ENCODE results near the gene TAS1R3.

The TAS1R3 gene

DNA sequence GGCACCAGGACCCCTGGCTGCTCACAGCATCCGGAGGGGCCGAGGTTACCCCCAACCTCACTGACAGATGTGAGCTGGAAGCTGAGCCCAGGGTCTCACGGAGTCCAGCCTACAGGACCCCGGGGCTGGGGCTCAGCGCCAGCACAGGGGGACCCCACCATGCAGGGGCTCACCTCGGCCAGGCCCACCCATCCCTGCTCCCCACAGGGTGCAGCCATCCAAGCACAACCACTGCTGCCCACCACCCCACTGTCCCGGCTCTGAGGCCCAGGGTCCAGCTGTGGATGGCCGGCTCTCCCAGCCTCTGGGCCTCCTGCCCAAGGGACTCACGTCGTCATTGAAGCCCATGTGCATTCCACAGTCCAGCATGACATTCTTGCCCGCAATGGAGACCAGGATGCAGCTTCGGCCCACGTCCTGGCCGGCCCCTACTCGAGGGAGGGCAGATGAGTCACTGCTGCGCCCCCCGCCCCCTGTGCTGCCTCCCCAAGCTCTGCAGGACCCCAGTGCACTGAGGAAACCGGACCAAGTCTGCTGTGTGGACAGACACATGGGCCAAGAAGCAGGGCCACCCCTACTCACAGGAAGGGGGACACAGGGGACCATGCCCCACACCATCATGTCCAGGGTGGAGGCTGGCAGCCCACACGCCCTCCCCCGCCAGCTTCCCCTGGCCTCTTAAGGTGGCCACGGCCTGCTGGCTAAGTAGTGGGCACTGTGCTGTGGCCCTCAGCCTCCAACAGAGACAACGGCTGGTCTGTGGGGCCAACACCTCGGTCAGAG, 10.2 kb upstream of the TAS1R3 start:
- no peak for DNase-seq

DNA sequence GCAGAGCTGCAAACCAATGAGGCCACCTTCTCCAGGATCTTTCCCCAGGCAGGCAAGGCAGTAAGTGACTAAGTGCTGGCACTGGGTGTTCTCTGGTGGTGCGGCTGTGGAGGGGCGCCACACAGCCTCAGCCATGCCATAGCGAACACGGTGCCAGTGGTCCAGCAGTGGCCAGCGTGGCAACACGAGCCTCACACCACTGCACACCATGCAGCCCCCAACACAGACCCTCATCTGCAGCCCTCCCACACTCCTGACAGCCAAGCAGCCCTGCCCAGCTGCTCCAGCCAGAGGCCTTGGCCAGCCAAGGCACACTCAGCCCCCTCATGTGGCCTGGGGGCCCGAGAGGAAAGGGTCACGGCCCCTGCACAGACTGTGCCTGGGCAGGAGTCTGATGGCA, 9.6 kb upstream of the TAS1R3 start:
- DNase-seq, result no peak

DNA sequence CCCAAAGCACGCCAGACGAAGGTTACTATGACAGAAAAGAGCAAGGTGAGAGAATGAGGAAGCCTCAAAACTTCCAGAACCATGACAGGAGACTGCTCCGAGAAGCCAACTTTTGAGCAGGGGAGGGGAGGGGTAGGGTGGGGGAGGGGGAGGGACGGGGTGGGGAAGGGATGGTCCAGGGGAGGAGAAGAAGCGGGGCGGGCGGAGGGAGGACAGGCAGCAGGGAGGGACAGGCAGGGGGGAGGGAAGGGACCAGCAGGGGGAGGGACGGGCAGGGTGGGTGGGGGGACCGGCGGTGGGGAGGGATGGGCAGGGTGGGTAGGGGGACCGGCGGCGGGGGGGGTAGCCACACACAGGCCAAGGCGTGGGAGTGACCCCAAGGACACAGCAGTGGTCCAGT, 8.7 kb upstream of the TAS1R3 start:
- DNase-seq, result no peak

DNA sequence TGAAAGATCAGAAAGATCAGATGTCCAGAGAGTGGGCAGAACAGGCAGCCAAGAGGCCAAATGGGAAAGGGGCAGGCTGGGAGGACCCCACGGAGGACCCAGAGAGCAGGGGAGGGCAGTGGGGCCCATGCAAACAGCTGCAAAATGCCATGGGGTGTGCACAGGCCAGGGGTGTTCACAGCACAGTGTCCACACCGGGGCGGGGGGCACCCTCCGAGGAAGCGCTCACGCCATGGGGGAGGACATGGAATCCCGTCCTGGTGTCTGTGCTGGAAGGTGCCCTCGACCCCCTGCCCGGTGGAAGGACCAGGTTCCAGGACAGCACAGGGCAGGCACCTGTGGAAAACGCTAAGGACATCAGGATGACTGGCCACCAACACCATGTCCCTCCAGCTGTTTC, 8.1 kb upstream of the TAS1R3 start:
- no peak for DNase-seq

DNA sequence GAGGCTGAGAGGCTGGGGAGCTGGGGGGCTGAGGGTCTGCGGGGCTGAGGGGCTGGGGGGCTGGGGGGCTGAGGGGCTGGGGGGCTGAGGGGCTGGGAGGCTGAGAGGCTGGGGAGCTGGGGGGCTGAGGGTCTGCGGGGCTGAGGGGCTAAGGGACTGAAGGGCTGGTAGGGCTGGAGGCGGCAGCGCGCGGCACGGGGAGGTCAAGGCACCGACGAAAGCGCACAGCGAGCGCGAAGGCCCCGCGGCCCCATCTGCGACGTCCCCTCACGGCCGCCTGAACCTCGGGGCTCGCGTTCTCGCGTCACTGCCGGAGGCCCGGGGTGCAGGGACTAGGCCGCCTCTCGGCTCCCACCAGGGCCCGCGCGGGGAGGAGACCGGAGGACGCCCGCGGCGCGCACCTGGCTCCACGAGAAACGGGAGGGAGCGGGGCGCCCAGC, 7.0 kb upstream of the TAS1R3 start:
- DNase-seq, result no peak

DNA sequence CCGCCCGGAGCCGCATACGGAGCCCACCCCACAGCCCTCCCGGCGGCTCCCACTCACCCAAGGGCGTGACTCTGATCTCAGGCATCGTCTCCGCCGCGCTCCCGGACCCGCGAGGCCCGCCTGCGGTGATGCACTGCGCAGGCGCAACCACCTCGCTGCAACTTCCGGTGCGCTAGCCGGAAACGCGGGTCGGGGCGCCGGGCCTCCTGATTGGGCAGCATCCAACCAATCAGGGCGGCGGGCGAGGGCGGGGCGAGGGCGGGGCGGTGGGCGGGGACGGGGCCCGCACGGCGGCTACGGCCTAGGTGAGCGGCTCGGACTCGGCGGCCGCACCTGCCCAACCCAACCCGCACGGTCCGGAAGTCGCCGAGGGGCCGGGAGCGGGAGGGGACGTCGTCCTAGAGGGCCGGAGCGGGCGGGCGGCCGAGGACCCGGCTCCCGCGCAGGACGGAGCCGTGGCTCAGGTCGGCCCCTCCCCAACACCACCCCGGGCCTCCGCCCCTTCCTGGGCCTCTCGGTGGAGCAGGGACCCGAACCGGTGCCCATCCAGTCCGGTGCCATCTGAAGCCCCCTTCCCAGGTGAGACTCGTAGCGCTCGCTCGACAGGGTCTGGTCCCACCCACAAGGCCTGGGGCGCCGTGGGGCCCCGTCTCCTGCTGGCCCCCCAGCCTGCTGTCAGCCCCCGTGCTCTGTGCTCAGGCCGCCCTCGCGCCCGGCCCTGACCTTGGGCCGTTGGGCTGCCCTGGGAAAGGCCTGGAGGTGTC, 6.4 kb upstream of the TAS1R3 start, which contains the start of the genes CPTP and INTS11:
CPTP (plus strand) TSS at position 279 of the 764 bp plus-strand sequence. CDS start 2,109 bp downstream, outside the sequence.
INTS11 (minus strand) TSS at position 137 of the 764 bp plus-strand sequence; CDS start at position 85, 52 bp downstream.
- DNase-seq, result peak in 55 of 56 donors; percentile 32 to 94 (median 83)

DNA sequence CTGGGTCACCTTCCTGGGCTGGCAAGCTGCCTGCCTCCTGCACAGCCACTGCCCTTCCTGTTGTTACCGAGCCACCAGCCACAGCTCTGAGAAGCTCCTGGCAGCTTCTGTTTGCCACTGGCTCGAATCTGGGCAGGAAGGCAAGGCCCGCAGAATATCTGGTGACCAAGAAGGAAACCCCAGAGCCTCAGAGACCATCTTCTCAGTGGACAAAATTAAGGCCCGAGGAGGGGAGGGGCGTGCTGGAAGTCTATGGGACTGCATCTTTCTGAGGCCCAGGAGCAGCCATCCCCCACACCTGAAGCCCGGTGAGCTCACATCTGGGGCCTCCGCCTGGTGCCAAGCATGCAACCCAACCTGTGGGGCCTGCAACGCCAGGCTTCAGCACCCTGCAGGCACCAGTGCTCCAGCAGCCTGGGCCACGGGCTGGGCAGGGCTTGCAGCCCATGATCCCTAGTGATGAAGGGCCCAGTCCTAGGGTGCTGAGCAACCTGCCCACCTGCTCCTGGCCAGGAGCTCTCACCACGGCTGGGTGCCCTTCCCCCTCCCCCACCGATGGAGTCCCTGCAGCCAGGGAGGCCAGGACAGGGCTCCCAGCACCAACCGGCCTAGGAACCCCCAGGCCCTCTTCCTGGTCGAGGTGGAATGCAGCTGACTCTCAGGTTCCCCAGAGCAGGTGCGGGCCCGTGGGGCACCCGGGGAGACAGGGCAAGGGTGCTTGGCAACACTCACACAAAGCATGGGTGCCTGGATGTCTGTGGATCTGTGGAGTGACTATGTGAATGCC, 5.6 kb upstream of the TAS1R3 start:
- DNase-seq, result no peak

DNA sequence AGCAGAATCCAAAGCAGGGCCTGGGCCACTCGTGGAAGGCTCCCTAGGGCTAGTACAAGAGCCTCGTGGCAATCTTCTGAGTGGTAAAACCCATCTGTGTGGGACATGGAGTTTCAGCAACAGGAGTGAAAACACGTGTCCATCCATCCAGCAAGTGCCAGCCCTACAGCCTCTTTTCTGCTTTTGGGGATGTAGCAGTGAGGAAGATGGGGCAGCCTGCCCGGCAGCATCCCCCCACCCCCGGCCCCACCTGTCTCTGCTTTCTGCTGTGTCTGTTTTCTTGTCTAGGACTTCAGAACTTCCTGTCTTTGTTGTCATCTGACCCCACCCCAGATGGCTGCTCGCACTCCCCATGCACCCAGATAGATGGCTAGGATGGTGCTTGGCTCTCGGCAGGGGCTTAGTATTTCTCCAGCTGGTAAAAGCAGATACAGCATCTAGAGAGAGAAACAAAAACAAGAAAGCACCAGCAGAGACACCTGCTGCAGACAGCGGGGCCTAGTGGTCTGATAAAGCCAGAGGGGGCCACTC, 4.9 kb upstream of the TAS1R3 start:
- no peak for DNase-seq

DNA sequence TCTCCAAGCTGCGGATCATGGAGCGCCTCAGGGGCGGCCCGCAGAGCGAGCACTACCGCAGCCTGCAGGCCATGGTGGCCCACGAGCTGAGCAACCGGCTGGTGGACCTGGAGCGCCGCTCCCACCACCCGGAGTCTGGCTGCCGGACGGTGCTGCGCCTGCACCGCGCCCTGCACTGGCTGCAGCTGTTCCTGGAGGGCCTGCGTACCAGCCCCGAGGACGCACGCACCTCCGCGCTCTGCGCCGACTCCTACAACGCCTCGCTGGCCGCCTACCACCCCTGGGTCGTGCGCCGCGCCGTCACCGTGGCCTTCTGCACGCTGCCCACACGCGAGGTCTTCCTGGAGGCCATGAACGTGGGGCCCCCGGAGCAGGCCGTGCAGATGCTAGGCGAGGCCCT, 3.8 kb upstream of the TAS1R3 start:
- no peak for DNase-seq

DNA sequence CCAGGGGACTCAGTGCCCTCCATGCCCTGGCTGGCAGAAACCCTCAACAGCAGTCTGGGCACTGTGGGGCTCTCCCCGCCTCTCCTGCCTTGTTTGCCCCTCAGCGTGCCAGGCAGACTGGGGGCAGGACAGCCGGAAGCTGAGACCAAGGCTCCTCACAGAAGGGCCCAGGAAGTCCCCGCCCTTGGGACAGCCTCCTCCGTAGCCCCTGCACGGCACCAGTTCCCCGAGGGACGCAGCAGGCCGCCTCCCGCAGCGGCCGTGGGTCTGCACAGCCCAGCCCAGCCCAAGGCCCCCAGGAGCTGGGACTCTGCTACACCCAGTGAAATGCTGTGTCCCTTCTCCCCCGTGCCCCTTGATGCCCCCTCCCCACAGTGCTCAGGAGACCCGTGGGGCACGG, 2.8 kb upstream of the TAS1R3 start:
- DNase-seq, result no peak

DNA sequence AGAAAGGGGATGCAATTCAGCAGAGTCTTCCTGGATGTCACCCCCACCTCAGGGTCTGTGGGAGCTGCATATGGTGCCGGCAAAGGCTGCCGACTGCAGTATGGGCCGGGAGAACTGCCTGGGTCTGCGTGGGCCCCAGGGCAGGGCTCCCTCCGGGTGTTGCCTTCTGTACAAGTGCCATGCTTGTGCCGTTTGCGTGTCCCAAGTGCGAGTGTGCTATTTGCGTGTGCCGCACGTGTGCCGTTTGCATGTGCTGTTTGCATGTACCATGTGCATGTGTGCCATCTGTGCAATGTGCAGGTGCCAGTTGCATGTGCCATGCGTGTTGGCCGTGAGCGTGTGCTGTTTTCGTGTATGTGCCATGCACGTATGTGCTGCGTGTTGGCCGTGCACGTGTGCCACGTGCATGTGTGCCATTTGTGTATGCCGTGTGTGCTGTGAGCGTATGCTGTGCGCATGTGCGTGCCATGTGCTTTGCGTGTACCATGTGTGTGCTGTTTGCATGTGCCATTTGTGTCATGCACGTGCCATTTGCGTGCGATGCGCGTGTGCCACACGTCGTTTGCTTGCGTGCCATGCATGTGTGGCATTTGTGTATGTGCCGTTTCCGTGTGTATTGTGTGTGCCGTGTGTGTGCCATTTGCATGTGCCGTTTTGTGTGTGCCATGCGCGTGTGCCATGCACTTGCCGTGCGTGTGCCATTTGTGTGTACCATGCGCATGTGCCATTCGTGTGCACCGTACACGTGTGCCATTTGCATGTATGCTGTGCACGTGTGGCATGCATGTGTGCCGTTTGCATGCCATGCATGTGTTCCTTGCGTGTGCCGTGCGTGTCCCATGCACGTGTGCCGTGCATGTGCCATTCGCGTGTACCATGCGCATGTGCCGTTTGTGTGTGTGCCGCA, 1.5 kb upstream of the TAS1R3 start:
- no peak for DNase-seq

DNA sequence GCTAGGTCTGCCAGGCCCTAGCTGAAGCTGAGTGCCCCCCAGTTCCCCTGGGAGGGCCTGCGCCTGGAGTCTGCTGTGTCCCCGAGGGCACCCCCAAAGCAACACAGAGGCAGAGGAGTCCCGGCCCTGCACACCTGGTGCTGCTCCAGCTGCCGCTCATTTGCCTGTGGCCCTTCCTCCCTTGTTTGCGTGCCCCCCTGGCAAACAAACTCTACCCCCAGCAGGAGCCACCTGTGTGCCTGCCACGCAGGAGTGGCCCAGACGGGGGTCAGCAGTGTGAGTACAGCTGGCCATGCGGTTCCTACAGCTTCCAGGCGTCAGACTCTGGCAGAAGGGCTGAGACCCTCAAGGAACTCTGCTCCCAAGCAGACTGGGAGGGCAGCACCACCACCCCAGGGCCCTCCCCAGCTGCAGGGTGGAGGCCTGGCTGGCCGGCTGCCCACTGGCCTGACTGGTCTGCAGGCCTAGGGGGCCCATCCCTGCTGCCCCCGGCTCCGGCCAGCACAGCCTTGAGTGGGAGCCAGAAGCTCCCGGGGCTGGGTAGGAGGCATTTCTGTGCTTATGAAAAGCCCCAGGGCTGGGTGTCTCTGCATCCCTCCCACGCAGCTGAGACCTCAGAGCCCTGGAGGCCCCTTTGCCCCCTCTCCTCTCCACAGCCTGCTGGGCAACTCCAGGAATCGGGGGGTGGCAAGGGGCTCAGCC, 563 bp upstream of the TAS1R3 start:
- DNase-seq, result no peak

DNA sequence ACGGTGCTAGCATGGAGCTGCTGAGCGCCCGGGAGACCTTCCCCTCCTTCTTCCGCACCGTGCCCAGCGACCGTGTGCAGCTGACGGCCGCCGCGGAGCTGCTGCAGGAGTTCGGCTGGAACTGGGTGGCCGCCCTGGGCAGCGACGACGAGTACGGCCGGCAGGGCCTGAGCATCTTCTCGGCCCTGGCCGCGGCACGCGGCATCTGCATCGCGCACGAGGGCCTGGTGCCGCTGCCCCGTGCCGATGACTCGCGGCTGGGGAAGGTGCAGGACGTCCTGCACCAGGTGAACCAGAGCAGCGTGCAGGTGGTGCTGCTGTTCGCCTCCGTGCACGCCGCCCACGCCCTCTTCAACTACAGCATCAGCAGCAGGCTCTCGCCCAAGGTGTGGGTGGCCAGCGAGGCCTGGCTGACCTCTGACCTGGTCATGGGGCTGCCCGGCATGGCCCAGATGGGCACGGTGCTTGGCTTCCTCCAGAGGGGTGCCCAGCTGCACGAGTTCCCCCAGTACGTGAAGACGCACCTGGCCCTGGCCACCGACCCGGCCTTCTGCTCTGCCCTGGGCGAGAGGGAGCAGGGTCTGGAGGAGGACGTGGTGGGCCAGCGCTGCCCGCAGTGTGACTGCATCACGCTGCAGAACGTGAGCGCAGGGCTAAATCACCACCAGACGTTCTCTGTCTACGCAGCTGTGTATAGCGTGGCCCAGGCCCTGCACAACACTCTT, 1.1 kb downstream of the TAS1R3 start:
- DNase-seq, result no peak

DNA sequence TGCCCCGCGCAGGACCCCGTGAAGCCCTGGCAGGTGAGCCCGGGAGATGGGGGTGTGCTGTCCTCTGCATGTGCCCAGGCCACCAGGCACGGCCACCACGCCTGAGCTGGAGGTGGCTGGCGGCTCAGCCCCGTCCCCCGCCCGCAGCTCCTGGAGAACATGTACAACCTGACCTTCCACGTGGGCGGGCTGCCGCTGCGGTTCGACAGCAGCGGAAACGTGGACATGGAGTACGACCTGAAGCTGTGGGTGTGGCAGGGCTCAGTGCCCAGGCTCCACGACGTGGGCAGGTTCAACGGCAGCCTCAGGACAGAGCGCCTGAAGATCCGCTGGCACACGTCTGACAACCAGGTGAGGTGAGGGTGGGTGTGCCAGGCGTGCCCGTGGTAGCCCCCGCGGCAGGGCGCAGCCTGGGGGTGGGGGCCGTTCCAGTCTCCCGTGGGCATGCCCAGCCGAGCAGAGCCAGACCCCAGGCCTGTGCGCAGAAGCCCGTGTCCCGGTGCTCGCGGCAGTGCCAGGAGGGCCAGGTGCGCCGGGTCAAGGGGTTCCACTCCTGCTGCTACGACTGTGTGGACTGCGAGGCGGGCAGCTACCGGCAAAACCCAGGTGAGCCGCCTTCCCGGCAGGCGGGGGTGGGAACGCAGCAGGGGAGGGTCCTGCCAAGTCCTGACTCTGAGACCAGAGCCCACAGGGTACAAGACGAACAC, 1.8 kb downstream of the TAS1R3 start:
- DNase-seq, result no peak

DNA sequence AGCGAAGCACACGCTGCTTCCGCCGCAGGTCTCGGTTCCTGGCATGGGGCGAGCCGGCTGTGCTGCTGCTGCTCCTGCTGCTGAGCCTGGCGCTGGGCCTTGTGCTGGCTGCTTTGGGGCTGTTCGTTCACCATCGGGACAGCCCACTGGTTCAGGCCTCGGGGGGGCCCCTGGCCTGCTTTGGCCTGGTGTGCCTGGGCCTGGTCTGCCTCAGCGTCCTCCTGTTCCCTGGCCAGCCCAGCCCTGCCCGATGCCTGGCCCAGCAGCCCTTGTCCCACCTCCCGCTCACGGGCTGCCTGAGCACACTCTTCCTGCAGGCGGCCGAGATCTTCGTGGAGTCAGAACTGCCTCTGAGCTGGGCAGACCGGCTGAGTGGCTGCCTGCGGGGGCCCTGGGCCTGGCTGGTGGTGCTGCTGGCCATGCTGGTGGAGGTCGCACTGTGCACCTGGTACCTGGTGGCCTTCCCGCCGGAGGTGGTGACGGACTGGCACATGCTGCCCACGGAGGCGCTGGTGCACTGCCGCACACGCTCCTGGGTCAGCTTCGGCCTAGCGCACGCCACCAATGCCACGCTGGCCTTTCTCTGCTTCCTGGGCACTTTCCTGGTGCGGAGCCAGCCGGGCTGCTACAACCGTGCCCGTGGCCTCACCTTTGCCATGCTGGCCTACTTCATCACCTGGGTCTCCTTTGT, 2.6 kb downstream of the TAS1R3 start:
- DNase-seq, result no peak

DNA sequence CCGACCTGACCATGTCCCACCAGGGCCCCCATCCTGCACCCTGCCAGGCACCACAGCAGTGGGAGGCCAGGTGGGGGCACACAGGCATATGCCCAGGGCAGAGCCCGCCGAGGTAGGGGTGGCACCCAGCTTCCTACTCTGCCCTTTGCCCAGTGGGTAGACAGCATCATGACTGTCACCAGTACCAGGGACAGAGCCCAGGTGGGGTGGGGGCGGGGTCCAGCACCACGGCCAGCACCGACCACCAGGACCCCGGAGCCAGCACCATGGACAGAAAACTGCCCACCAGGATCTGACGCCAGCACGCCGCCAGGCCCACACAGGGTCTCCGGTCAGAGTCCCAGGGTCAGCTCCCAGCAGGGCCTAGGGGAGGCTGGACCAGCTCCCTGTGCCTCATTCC, 3.8 kb downstream of the TAS1R3 start:
- DNase-seq, result no peak

DNA sequence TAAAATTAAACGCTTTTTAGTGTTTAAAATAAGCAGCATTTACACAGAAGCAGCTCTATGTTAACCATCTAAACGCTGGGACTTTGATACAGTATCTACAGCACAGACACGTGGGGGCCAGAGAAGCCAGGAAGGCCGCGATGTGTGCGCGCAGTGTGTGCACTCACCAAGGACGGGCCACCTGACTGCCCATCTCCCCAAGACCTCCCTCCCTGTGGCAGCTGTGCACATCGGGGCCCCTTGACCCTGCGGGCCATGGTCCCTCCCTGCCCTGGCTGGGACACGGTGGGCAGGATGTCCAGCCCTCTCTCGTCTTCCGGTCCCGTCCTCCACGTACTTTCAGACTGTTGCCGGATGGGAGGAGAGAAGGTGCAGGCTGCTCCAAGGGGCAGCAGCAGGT, 4.2 kb downstream of the TAS1R3 start:
- no peak for DNase-seq

DNA sequence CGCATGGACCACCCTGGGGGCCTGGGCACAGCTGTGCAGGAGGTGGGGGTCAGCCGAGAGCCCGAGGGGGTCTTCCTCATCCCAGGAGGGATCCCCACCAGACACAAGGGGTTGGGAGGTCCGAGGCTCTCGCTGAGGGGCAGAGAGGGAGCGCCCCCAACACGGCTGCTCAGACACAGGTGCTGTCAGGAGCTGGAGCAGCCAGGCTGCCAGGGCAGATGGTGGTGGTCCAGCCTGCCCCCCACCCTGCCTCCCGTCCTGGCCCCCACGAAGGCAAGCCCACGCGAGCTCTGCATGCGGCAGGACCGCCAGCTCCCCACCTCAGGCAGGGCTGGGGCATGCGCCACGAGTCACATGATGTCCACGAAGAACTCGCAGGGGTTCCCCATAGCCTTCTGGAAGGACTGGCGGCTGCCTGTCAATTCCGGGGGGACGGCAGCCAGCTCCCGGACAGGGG, 4.7 kb downstream of the TAS1R3 start:
- no peak for DNase-seq

Measured in amygdala (tissue), 56 donors.